Measurements from ENCODE around the gene BRD9.
"Not testable (repeated sequence)": the region's sequence is repeated elsewhere in the genome, so short reads cannot be mapped to it uniquely, and the experiment has no call there.

The BRD9 gene

GRCh38 chr5:922436-923280 is 30.1 kb upstream of the BRD9 start:
- no peak for DNase-seq (ENCODE audit: low read depth)

GRCh38 chr5:921456-922435 is 29.1 kb upstream of the BRD9 start:
- no peak for DNase-seq (ENCODE audit: low read depth)

GRCh38 chr5:920321-920720 is 27.7 kb upstream of the BRD9 start:
- DNase-seq (ENCODE audit: low read depth) = no peak

GRCh38 chr5:919356-920000 is 26.9 kb upstream of the BRD9 start:
- no peak for DNase-seq (ENCODE audit: low read depth)

- DNase-seq (ENCODE audit: low read depth) = not testable (repeated sequence)
Measured at GRCh38 chr5:918717-919116, 26.1 kb upstream of the BRD9 start.

GRCh38 chr5:916441-917293 is 24.1 kb upstream of the BRD9 start:
- DNase-seq (ENCODE audit: low read depth) = no peak

GRCh38 chr5:915946-916345 is 23.3 kb upstream of the BRD9 start:
- no peak for DNase-seq (ENCODE audit: low read depth)

GRCh38 chr5:915346-915745 is 22.7 kb upstream of the BRD9 start:
- DNase-seq (ENCODE audit: low read depth) = not testable (repeated sequence)

GRCh38 chr5:914612-915011 is 22.0 kb upstream of the BRD9 start:
- no peak for DNase-seq (ENCODE audit: low read depth)

- DNase-seq (ENCODE audit: low read depth) = no peak
Measured at GRCh38 chr5:914174-914573, 21.6 kb upstream of the BRD9 start.

- DNase-seq (ENCODE audit: low read depth) = peak; percentile 88
Measured at GRCh38 chr5:912280-913091, 19.9 kb upstream of the BRD9 start.

GRCh38 chr5:911601-912000 is 19.0 kb upstream of the BRD9 start:
- no peak for DNase-seq (ENCODE audit: low read depth)

GRCh38 chr5:910769-911160 is 18.2 kb upstream of the BRD9 start:
- DNase-seq (ENCODE audit: low read depth) = no peak

GRCh38 chr5:909994-910768 is 17.6 kb upstream of the BRD9 start:
- DNase-seq (ENCODE audit: low read depth) = no peak

- no peak for DNase-seq (ENCODE audit: low read depth)
Measured at GRCh38 chr5:909086-909485, 16.5 kb upstream of the BRD9 start.

- DNase-seq (ENCODE audit: low read depth) = no peak
Measured at GRCh38 chr5:908172-908571, 15.6 kb upstream of the BRD9 start.

GRCh38 chr5:907366-907910 is 14.8 kb upstream of the BRD9 start:
- DNase-seq (ENCODE audit: low read depth) = no peak

GRCh38 chr5:905139-905642 is 12.6 kb upstream of the BRD9 start:
- no peak for DNase-seq (ENCODE audit: low read depth)

- no peak for DNase-seq (ENCODE audit: low read depth)
Measured at GRCh38 chr5:903756-904096, 11.1 kb upstream of the BRD9 start.
